GM12891 (cell line): ENCODE data around the gene FHOD1.

ENCODE experiments used
- DNase-seq: peaks from one replicate; pipeline ENCODE4 v3.0.0; 2011; ENCODE audit warnings: low spot score; ENCODE audit not compliant: insufficient read length
- FAIRE-seq: peaks from 2 replicates; lab custom pipeline; 2011; peaks lifted over from hg19 to GRCh38; lab: Jason Lieb, UNC
- PAX5 ChIP-seq: IDR thresholded peaks from 2 replicates; pipeline ENCODE4 v1.6.1; 2011; ENCODE audit warnings: low read length, moderate library complexity, mild to moderate bottlenecking; ENCODE audit not compliant: insufficient read depth, severe bottlenecking
- POLR2A ChIP-seq: IDR thresholded peaks from 2 replicates; pipeline ENCODE4 v1.6.1; 2011; ENCODE audit warnings: low read depth, low read length, control low read depth
- POLR2AphosphoS5 ChIP-seq: IDR thresholded peaks from 2 replicates; pipeline ENCODE4 v1.6.1; 2011; ENCODE audit warnings: low read depth, low read length, control low read depth
- POU2F2 ChIP-seq: IDR thresholded peaks from 2 replicates; pipeline ENCODE4 v1.6.1; 2011; ENCODE audit warnings: low read depth, mild to moderate bottlenecking, control low read depth, low read length, moderate library complexity
- SPI1 ChIP-seq: IDR thresholded peaks from 2 replicates; pipeline ENCODE4 v1.6.1; 2011; ENCODE audit warnings: low read depth, low read length, control low read depth
- TAF1 ChIP-seq: IDR thresholded peaks from 2 replicates; pipeline ENCODE4 v1.6.1; 2011; ENCODE audit warnings: low read depth, low read length, control low read depth

Gene FHOD1

DNA sequence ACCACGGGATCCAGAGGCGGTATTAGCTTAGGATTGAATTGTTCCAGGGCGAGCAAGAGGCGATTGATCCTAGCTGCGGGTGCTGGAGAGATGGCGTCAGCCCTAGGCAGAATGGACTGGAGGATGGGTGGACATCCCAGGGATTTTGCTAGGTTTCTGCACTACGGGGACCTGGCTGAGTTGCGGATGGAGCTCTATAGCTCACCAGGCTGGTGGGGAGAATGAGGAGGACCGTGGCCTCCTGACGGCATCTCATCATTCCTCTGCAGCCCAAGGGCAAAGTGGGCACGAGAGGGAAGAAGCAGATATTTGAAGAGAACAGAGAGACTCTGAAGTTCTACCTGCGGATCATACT lies 19.7 kb downstream of the FHOD1 start:
- FAIRE-seq = peak; percentile 45
- TF ChIP-seq POU2F2 = no peak
- TF ChIP-seq POLR2A = peak; percentile 45; the same call in 1 of the 2 replicates
- DNase-seq = no peak

DNA sequence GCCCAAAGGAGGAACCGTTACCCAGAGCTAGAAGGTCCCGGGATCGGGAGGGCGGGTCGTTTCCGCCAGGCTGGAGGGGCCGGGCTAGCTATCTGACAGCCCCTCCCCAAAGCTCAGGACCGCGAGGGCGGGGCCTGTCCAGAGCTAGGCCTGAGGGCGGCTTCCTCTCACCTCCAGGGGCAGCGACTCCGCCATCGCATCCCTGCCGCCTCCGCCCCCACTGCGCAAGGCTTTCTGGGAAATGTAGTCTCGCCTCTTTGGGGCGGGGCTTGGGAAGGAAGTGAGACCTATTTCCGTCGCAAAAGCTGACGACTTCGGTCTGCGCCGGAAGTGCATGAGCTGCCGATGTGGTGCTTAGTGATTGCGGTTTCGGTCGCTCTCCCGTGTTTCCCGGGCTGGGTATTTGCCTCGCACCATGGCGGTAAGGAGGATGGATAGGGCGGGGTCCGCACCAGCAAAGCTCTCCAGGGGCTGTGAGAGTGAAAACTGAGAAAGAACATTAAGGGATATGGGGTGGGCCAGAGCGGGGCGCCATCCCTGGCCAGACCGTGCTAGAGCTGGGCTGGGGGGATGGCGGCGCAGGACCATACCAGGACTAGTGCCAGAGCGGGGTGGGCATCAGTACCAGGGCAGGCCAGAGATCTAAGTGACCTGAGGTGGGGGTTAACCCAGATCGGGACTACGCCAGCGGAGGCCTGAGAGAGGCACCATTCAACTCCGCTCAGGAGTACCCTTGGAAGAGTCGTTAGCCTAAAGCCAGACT lies 20.3 kb downstream of the FHOD1 start, which contains the start of gene TMEM208:
Gene TMEM208 (plus strand): TSS at position 327 of the 763 bp plus-strand sequence. CDS start 89 bp downstream, at position 416.
- no peak for TF ChIP-seq PAX5
- peak; percentile 87 for TF ChIP-seq POLR2AphosphoS5
- TF ChIP-seq POLR2A = peak; percentile 80; the same call in 1 of the 2 replicates
- TF ChIP-seq TAF1 = peak; percentile 65; the same call in 1 of the 2 replicates
- peak; percentile 66 for TF ChIP-seq SPI1
- peak; percentile 76 for TF ChIP-seq POU2F2
- DNase-seq (peak; percentile 97), FAIRE-seq (peak; percentile 97)

DNA sequence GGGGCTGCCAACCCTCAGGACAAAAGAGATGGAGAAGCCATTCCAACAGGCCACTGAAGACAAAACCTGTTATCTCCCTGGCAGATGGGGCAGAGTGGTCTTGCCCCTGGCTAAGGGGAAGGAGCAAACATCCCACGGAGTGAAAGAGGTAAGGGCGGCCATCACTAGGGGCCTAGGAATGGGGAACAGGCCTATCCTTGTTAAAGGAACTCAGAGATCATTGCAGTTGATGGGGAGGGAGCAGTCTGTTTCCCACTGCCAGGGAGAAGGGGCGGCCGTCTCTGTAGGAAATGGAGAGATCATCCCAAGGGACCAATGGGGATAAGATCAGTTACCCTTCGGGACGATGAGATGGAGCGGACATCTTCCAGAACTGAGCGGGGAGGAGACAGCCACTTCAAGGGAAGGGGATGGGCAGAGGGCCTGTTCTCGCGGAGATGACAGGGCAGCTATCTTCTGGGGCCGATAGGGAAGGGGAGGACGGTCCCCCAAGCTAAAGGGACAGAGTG lies 20.9 kb downstream of the FHOD1 start:
- TF ChIP-seq POLR2A = no peak
- no peak for TF ChIP-seq TAF1
- no peak for TF ChIP-seq POLR2AphosphoS5
- TF ChIP-seq PAX5 = no peak
- TF ChIP-seq POU2F2 = no peak
- TF ChIP-seq SPI1 = no peak
- DNase-seq = no peak
- no peak for FAIRE-seq

DNA sequence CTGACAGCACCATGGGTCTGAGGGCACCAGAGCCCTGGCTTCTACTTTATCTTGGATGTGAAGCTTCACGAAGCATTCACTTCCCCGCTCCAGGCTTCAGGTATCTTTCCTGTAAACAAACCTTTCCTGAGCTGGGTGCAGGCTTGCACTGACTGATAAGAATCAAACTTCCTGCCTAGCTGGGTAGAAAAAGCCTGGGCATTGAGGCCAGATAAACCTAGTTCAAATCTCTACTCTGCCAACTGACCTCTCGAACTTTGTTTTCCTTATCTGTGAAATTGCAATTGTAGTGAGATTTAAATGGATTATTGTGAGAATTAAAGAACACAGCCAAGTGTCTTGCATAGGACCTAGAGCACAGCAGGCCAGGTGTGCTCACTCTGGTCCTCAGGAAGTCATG lies 23.3 kb downstream of the FHOD1 start:
- TF ChIP-seq PAX5 (no peak), POU2F2 (no peak), POLR2A (no peak), SPI1 (no peak), TAF1 (no peak), POLR2AphosphoS5 (no peak)
- no peak for DNase-seq
- FAIRE-seq = no peak

DNA sequence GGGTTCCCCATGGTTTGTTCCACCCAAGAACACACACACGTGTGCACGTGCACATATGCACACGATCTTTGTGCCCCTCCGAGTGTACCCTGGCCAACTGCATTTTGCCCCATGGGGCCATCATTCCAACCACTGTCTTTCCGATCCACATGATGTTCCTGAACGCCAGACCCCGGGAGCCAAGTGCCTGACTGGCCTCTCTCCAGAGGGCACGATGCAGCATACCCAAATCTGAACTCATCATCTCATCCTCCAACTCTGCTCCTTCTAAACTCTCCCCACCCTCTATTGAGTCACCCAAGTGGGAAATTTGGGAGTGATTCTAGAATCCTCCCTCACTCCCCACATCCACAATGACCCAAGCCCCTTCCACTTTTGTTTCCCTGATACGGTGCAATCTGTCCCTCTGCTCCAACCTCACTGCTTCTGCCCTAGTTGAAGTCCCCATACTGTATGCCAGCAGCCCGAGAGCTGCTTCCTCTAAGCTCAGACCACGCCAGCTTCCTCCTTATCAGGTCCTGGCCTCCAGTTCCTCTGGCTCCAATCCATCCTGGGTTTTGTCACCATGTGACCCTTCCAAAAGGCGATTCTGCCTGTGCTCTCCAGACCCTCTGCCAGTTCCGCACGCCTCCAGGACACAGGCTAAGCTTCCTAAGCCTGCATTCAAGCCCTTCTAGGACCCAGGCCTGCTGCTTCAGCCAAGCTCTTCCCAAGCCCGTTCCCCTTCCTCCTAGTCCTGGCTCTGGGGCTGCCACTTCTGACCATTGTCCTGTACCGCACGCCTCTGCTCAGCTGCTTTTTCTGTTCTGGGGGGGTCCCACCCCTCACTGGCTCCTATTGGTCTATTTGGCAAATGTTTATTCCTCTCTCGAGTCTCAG lies 30.4 kb downstream of the FHOD1 start:
- DNase-seq (no peak), FAIRE-seq (no peak)
- TF ChIP-seq POU2F2 (no peak), TAF1 (no peak), POLR2AphosphoS5 (no peak), PAX5 (no peak), POLR2A (no peak), SPI1 (no peak)

DNA sequence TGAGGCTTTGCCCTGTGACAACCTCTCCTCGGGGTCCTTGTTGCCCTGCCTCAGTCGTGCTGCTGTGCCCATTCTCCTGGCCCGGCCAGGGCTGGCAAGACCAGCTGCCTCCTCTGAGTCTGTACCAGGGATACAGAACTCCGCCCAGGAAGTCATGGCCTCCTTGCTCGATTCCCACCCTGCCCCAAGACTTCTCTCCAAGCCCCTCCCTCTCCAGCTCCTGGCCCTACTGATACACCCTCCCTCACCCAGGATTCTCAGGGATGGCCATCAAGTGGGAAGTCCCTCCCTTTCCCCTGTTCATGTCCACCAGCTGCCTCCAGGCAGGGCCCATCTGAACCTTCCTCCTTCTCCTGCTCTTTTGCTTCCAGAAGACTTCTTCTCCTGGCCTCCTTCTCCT lies 31.6 kb downstream of the FHOD1 start:
- DNase-seq = no peak
- no peak for FAIRE-seq
- no peak for TF ChIP-seq POU2F2
- no peak for TF ChIP-seq POLR2AphosphoS5
- TF ChIP-seq PAX5 = no peak

DNA sequence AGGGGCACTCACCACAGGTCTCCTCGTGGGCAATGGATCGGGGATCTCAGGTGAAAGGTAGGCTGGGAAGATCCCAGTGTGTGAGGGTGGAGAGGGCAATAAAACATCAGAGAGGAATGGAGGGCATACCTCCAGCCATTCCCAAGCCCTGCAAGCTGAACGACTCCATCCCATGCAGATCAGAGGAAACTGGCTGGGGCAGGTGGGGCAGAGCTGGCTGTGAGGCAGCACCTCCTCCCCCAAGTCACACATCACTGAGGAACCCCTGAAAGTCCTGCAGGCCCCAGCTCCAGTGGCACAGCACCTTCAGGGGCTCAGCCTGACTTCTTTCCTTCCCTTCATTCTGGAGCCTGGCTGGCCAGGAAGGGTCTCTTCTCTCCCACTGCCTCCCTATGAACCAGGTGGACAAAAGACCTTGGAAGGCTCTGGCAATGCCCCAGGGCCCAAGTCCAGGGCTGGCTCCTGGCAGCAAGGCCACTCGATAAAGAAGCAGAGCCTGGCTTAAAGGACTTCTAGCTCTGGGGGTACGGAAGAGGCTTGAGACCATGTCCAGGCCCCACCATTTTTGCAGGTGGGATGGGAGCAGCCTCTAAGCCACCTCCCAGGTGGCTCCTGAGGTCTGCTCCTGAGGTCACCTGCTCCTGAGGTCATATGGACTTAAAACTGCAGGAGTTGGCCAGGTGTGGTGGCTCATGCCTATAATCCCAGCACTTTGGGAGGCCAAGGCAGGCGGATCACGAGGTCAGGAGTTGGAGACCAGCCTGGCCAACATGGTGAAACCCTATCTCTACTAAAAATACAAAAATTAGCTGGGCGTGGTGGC lies 33.9 kb downstream of the FHOD1 start:
- FAIRE-seq (no peak), DNase-seq (no peak)
- no peak for TF ChIP-seq POU2F2
- TF ChIP-seq SPI1 = no peak
- no peak for TF ChIP-seq POLR2AphosphoS5
- no peak for TF ChIP-seq TAF1
- no peak for TF ChIP-seq POLR2A
- no peak for TF ChIP-seq PAX5

DNA sequence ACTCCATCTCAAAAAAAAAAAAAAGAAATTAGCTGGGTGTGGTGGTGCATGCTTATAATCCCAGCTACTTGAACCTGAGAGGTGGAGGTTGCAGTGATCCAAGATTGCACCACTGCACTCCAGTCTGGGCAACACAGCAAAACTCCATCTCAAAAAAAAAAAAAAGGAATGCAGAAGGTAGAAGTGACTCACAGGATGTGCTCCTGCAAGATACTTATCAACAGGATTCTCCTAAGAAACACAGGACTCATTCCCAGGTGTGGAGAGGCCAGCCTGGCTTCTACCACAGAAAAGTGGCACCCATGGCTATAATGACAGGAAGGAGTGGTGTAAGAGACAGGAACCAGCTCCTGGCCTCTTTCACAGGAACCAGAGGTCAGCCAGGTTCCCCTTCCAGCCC lies 34.5 kb downstream of the FHOD1 start:
- no peak for TF ChIP-seq TAF1
- no peak for TF ChIP-seq POLR2A
- no peak for TF ChIP-seq POU2F2
- no peak for TF ChIP-seq SPI1
- TF ChIP-seq PAX5 = no peak
- no peak for TF ChIP-seq POLR2AphosphoS5
- FAIRE-seq (no peak), DNase-seq (no peak)

DNA sequence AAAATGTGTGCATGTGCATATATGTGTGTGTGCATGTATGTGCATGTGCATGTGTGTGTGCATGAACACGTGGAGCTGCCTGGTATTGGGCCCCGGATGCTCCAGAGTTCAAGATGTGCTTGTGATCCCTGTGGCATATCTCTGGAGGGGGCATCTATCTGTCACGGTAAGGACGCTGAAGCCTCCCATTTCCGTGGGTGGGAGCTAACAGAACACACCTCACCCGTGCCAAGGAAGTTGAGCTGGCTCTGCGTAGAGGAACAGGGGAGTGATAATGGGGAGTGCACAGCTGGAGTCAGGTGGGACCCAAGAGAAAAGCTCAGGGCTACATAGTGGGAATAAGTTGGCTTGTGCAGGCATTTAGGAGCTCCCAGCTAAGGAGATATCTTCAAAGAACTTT lies 35.6 kb downstream of the FHOD1 start:
- no peak for DNase-seq
- no peak for FAIRE-seq

More for the DNA sequence above, 35.6 kb downstream of the FHOD1 start:
- TF ChIP-seq SPI1 (no peak), POLR2AphosphoS5 (no peak), POLR2A (no peak), PAX5 (no peak), POU2F2 (no peak), TAF1 (no peak)
